IMR-90 (cell line): ENCODE results near the gene OR6S1. TPM values are rescaled to one million over a fixed set of nuclear protein-coding genes. Genes with fewer than 3 reads are reported as not detected.

Source experiments
- ATAC-seq: fragments of 200-7000 bp; cut with Tn5 transposase; 2 replicates; pipeline ENCODE4 v1.9.1; 2020; ENCODE audit warnings: low read depth, mild to moderate bottlenecking, moderate library complexity
- BruUV-seq: library from RNA; stranded (reverse); fragments of 400-500 nt; replicated peaks from 2 replicates; lab custom pipeline; 2021; lab: Mats Ljungman, UMichigan
- CTCF ChIA-PET: fragments of 300-600 bp; formaldehyde crosslinking; extraction: SDS; loops from one replicate; lab custom pipeline; 2021; ENCODE audit warnings: antibody characterized with exemption; lab: Yijun Ruan, JAX
- POLR2A ChIA-PET: fragments of 300-600 bp; sonication (Branson Sonifier 250); formaldehyde crosslinking; loops from one replicate; lab custom pipeline; 2022; ENCODE audit warnings: antibody characterized with exemption; ENCODE audit not compliant: unreplicated experiment; lab: Charles Lee
- DNase-seq: peaks from one replicate; pipeline ENCODE4 v3.0.0; 2013
- H2AFZ ChIP-seq: replicated peaks from 2 replicates; pipeline ENCODE3; 2013; ENCODE audit warnings: low read length, mild to moderate bottlenecking; ENCODE audit not compliant: poor library complexity
- H2AK5ac ChIP-seq: 2 replicates; pipeline ENCODE4 v1.6.1; 2013; ENCODE audit warnings: low read depth, low read length, inconsistent platforms
- H2AK9ac ChIP-seq: replicated peaks from 2 replicates; pipeline ENCODE3; 2013; ENCODE audit warnings: mild to moderate bottlenecking, low read depth, low read length, moderate library complexity; ENCODE audit not compliant: poor library complexity
- H2BK120ac ChIP-seq: 2 replicates; pipeline ENCODE4 v1.6.1; 2013; ENCODE audit warnings: low read depth, low read length, inconsistent platforms
- H2BK15ac ChIP-seq: 3 replicates; pipeline ENCODE4 v1.6.1; 2013; ENCODE audit warnings: low read depth, low read length, inconsistent platforms
- H2BK20ac ChIP-seq: 2 replicates; pipeline ENCODE4 v1.6.1; 2013; ENCODE audit warnings: low read depth, mild to moderate bottlenecking, inconsistent platforms, low read length, moderate library complexity
- H2BK5ac ChIP-seq: 2 replicates; pipeline ENCODE4 v1.6.1; 2013; ENCODE audit warnings: mild to moderate bottlenecking, low read depth, low read length, inconsistent platforms; ENCODE audit not compliant: poor library complexity, severe bottlenecking
- H3K14ac ChIP-seq: replicated peaks from 2 replicates; pipeline ENCODE4 v1.6.1; 2013; ENCODE audit warnings: low read depth, low read length, inconsistent platforms
- H3K18ac ChIP-seq: 2 replicates; pipeline ENCODE4 v1.6.1; 2013; ENCODE audit warnings: low read depth, low read length, control low read depth
- H3K23ac ChIP-seq: 2 replicates; pipeline ENCODE4 v1.6.1; 2013; ENCODE audit warnings: low read depth, low read length, inconsistent platforms
- H3K27ac ChIP-seq: 2 replicates; pipeline ENCODE4 v1.5.1; 2013; ENCODE audit warnings: mild to moderate bottlenecking, control low read depth, low read length; ENCODE audit not compliant: insufficient read depth
- H3K27me3 ChIP-seq: 2 replicates; pipeline ENCODE4 v1.6.1; 2013; ENCODE audit warnings: low read length; ENCODE audit not compliant: control insufficient read depth, insufficient read depth
- H3K36me3 ChIP-seq: 2 replicates; pipeline ENCODE4 v1.6.1; 2013; ENCODE audit warnings: low read length, mixed read lengths; ENCODE audit not compliant: control insufficient read depth, insufficient read depth
- H3K4ac ChIP-seq: 2 replicates; pipeline ENCODE4 v1.6.1; 2013; ENCODE audit warnings: low read depth, low read length, inconsistent platforms
- H3K4me1 ChIP-seq: 2 replicates; pipeline ENCODE4 v1.6.1; 2013; ENCODE audit warnings: low read length, mixed read lengths; ENCODE audit not compliant: control insufficient read depth, insufficient read depth
- H3K4me2 ChIP-seq: 2 replicates; pipeline ENCODE4 v1.6.1; 2013; ENCODE audit warnings: low read depth, mild to moderate bottlenecking, control low read depth, low read length, moderate library complexity
- H3K4me3 ChIP-seq: 2 replicates; pipeline ENCODE4 v1.5.1; 2013; ENCODE audit warnings: low read depth, mild to moderate bottlenecking, control low read depth, low read length, moderate library complexity; ENCODE audit not compliant: insufficient read depth
- H3K56ac ChIP-seq: 2 replicates; pipeline ENCODE4 v1.6.1; 2013; ENCODE audit warnings: low read length, inconsistent platforms; ENCODE audit not compliant: insufficient read depth; ENCODE audit errors: extremely low read depth
- H3K79me1 ChIP-seq, 2 experiments: 2 replicates each; pipeline ENCODE4 v1.6.1; 2013; ENCODE audit warnings: low read length in 2 of 2, inconsistent platforms in 1 of 2, low read depth in 1 of 2
- H3K9ac ChIP-seq: 2 replicates; pipeline ENCODE4 v1.6.1; 2013; ENCODE audit warnings: low read depth, low read length, control low read depth
- H3K9me1 ChIP-seq: 2 replicates; pipeline ENCODE4 v1.6.1; 2013; ENCODE audit warnings: low read length, inconsistent platforms; ENCODE audit not compliant: insufficient read depth
- H3K9me3 ChIP-seq: 2 replicates; pipeline ENCODE4 v1.6.1; 2013; ENCODE audit warnings: low read length; ENCODE audit not compliant: control insufficient read depth, insufficient read depth
- H4K20me1 ChIP-seq: 2 replicates; pipeline ENCODE4 v1.6.1; 2013; ENCODE audit warnings: low read length, inconsistent platforms; ENCODE audit not compliant: insufficient read depth
- H4K5ac ChIP-seq: 2 replicates; pipeline ENCODE4 v1.6.1; 2013; ENCODE audit warnings: mild to moderate bottlenecking, low read depth, low read length, control low read depth
- H4K8ac ChIP-seq, 2 experiments: 2 replicates each; pipeline ENCODE4 v1.6.1; 2013; ENCODE audit warnings: low read depth in 2 of 2, low read length in 2 of 2, control low read depth in 1 of 2, inconsistent platforms in 1 of 2
- H4K91ac ChIP-seq: 2 replicates; pipeline ENCODE4 v1.6.1; 2013; ENCODE audit warnings: low read depth, low read length, inconsistent platforms; ENCODE audit not compliant: insufficient read depth
- MXI1 ChIP-seq: IDR thresholded peaks from 2 replicates; pipeline ENCODE4 v1.6.1; 2012; ENCODE audit warnings: low read depth, mild to moderate bottlenecking, low read length, moderate library complexity, borderline replicate concordance
- POLR2A ChIP-seq: IDR thresholded peaks from 2 replicates; pipeline ENCODE4 v1.6.1; 2012; ENCODE audit warnings: mild to moderate bottlenecking, low read depth, low read length
- WGBS, 2 experiments: methylation state at CpG; one replicate each; pipeline versions ENCODE4 v1.1.5 to v1.1.7; 2013; ENCODE audit warnings: missing lambda C conversion rate in 2 of 2; ENCODE audit not compliant: insufficient read length in 1 of 2; ENCODE audit errors: extremely low coverage in 2 of 2; 5-methylcytosine and 5-hydroxymethylcytosine counted together
- dilution Hi-C: fragments of 300-500 bp; cut with HindIII; formaldehyde crosslinking; loops from one replicate; pipeline ENCODE4 v1.14.3; 2018; ENCODE audit warnings: low sequenced_read_pairs; ENCODE audit not compliant: unreplicated experiment
- in situ Hi-C: fragments of 300-500 bp; cut with MboI; formaldehyde crosslinking; loops from 3 replicates; pipeline ENCODE4 v1.14.3; 2019; ENCODE audit warnings: low sequenced_read_pairs, inconsistent platforms, mixed read lengths
- intact Hi-C: fragments of 100-400 bp; cut with micrococcal nuclease; formaldehyde crosslinking; loops from 2 replicates; pipeline ENCODE4 v1.10.0; 2022
- polyA plus RNA-seq, 3 experiments: library from polyadenylated mRNA; depleted of rRNA; stranded (reverse); fragments of >200 nt; gene quantifications; 2 replicates each; pipeline ENCODE4 v1.2.3, GENCODE V29; 2012; ENCODE audit warnings: low replicate concordance in 1 of 3
- total RNA-seq: library from RNA; depleted of rRNA; stranded (reverse); fragments of >200 nt; gene quantifications from 2 replicates; pipeline ENCODE4 v1.2.3, GENCODE V29; 2012

Gene OR6S1
- total and polyA plus RNA-seq, 2 of the 4 experiments (the other 2 are of a cell fraction): not detected

DNA sequence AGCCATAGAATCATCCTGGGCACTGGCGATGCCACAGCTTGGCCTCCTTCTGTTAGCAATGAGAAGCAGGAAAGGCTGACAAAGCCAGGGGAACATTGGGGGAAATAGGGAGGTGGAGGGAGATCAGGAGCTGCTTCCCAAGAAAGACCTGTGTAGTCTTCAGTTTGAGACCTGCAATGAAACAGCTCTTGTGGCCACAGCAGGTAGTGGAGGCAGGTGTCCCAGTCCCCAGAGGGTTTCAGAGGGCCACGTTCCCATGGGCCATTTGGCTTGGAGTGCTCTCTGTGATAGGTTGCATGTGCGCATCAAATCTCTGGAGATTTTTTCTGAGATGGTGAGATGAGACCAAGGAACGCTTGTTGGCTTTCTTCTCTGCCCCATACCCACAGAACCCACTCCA lies 14.4 kb upstream of the OR6S1 start:
- no peak overlapping the region for H4K5ac ChIP-seq
- no peak overlapping the region for H4K8ac ChIP-seq
- H2BK15ac ChIP-seq: no peak overlapping the region
- H3K36me3 ChIP-seq: no peaks in the 10 kb centered on the region
- intact Hi-C loops (no loop called here), dilution Hi-C loops (loop anchor here (25.0 kb wide), 1 partner anchor 119 kb away; no protein-coding TSS in a partner anchor), in situ Hi-C loops (no loop called here)
- no peaks in the 10 kb centered on the region for H3K4me1 ChIP-seq
- ChIA-PET CTCF (no interaction called here), POLR2A (no interaction called here)
- no peak for DNase-seq
- no peak overlapping the region for H3K23ac ChIP-seq
- no peak overlapping the region for H3K14ac ChIP-seq
- H2BK20ac ChIP-seq: no peak overlapping the region
- no peak for TF ChIP-seq POLR2A
- TF ChIP-seq MXI1: no peak
- no peak overlapping the region for H3K18ac ChIP-seq
- no peaks in the 10 kb centered on the region for H4K20me1 ChIP-seq
- H3K27ac ChIP-seq: no peak overlapping the region
- BruUV-seq: no TSS peak
- H2AK9ac ChIP-seq: no peak overlapping the region
- H3K9ac ChIP-seq: no peak overlapping the region
- no peak overlapping the region for H2AK5ac ChIP-seq
- 29% methylated on average over 1 of the region's 4 CpGs; no CpG with 5 or more reads in 1 of the 2 experiments for WGBS, 2 experiments
- no peaks in the 10 kb centered on the region for H3K79me1 ChIP-seq
- H3K27me3 ChIP-seq: peaks cover 24% of the 10 kb centered on the region
- peak overlapping the region; percentile 23 for H2AFZ ChIP-seq
- H3K4me2 ChIP-seq: no peak overlapping the region
- H3K9me3 ChIP-seq: no peaks in the 10 kb centered on the region; the same call in 1 of the 2 replicates
- no peak overlapping the region for H3K4me3 ChIP-seq
- no peak overlapping the region for H2BK5ac ChIP-seq
- H2BK120ac ChIP-seq: no peak overlapping the region
- ATAC-seq: no peak
- H3K4ac ChIP-seq: no peak overlapping the region
- no peak overlapping the region for H4K91ac ChIP-seq
- H3K56ac ChIP-seq: no peak overlapping the region
- H3K9me1 ChIP-seq: no peaks in the 10 kb centered on the region
